Parathyroid adenoma (tissue), 2 donors: ENCODE data around the gene MBD6.
A peak's percentile ranks its signal among the peaks of the same experiment; 100 is the strongest.

Source experiments
- H2AFZ ChIP-seq: fragments of 300-600 bp; sonication (generic); one replicate; pipeline ENCODE4 v1.7.0; 2017; ENCODE audit warnings: antibody characterized with exemption, mild to moderate bottlenecking
- H3K27ac ChIP-seq: fragments of 300-600 bp; sonication (generic); one replicate; pipeline ENCODE4 v1.7.0; 2017
- H3K27me3 ChIP-seq: fragments of 300-600 bp; sonication (generic); one replicate; pipeline ENCODE4 v1.7.0; 2017; ENCODE audit warnings: low read length; ENCODE audit not compliant: control insufficient read depth, insufficient read depth
- H3K36me3 ChIP-seq: fragments of 300-600 bp; sonication (generic); one replicate; pipeline ENCODE4 v1.7.0; 2017; ENCODE audit warnings: low read length; ENCODE audit not compliant: control insufficient read depth, insufficient read depth
- H3K4me1 ChIP-seq: fragments of 300-600 bp; sonication (generic); one replicate; pipeline ENCODE4 v1.7.0; 2017; ENCODE audit warnings: control low read depth
- H3K4me2 ChIP-seq: fragments of 300-600 bp; sonication (generic); one replicate; pipeline ENCODE4 v1.7.0; 2017; ENCODE audit warnings: low read length
- H3K4me3 ChIP-seq: fragments of 300-600 bp; sonication (generic); one replicate; pipeline ENCODE4 v1.7.0; 2017; ENCODE audit warnings: low read depth, low read length
- H3K79me2 ChIP-seq: fragments of 300-600 bp; sonication (generic); one replicate; pipeline ENCODE4 v1.7.0; 2017; ENCODE audit warnings: control low read depth
- H3K9ac ChIP-seq: fragments of 300-600 bp; sonication (generic); one replicate; pipeline ENCODE4 v1.7.0; 2017; ENCODE audit warnings: mild to moderate bottlenecking
- H3K9me3 ChIP-seq: fragments of 300-600 bp; sonication (generic); one replicate; pipeline ENCODE4 v1.7.0; 2017; ENCODE audit warnings: low read length; ENCODE audit not compliant: control insufficient read depth
- TF ChIP-seq, protein P1 (sequence below): fragments of 300-600 bp; sonication (generic); IDR thresholded peaks from one replicate; pipeline ENCODE4 v1.7.0; 2017; ENCODE audit warnings: antibody characterized with exemption, mild to moderate bottlenecking
- donor health status: primary hyperparathyroidism.

Gene MBD6

DNA sequence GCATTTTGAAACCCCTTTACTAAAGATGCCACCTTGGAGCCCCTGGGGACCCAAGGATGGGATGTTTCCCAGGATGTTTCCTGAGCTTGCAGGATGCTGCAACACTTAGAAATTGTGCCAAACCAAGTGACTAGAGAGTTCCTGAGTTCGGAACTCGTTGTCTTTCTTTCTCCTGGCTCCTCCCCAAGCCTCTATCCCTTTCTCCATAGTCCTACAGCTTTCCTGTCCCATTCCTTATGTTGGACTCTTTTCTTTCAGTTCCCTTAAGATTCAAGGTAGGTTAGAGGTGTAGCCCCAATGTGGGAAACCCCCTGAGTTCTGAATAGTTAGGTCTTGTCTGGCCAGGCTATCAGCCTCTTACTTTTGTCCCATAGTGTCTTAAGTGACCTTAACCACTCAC, 25.9 kb downstream of the MBD6 start:
- TF ChIP-seq, protein P1, sequence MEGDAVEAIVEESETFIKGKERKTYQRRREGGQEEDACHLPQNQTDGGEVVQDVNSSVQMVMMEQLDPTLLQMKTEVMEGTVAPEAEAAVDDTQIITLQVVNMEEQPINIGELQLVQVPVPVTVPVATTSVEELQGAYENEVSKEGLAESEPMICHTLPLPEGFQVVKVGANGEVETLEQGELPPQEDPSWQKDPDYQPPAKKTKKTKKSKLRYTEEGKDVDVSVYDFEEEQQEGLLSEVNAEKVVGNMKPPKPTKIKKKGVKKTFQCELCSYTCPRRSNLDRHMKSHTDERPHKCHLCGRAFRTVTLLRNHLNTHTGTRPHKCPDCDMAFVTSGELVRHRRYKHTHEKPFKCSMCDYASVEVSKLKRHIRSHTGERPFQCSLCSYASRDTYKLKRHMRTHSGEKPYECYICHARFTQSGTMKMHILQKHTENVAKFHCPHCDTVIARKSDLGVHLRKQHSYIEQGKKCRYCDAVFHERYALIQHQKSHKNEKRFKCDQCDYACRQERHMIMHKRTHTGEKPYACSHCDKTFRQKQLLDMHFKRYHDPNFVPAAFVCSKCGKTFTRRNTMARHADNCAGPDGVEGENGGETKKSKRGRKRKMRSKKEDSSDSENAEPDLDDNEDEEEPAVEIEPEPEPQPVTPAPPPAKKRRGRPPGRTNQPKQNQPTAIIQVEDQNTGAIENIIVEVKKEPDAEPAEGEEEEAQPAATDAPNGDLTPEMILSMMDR: no peak
- no peak overlapping the region for H3K27ac ChIP-seq
- H3K9me3 ChIP-seq: no peaks in the 10 kb centered on the region
- peaks cover 19% of the 10 kb centered on the region for H3K79me2 ChIP-seq
- no peak overlapping the region for H3K9ac ChIP-seq
- H3K4me1 ChIP-seq: peaks cover 13% of the 10 kb centered on the region
- no peak overlapping the region for H3K4me3 ChIP-seq
- no peak overlapping the region for H3K4me2 ChIP-seq
- no peak overlapping the region for H2AFZ ChIP-seq
- no peaks in the 10 kb centered on the region for H3K27me3 ChIP-seq
- H3K36me3 ChIP-seq: no peaks in the 10 kb centered on the region

DNA sequence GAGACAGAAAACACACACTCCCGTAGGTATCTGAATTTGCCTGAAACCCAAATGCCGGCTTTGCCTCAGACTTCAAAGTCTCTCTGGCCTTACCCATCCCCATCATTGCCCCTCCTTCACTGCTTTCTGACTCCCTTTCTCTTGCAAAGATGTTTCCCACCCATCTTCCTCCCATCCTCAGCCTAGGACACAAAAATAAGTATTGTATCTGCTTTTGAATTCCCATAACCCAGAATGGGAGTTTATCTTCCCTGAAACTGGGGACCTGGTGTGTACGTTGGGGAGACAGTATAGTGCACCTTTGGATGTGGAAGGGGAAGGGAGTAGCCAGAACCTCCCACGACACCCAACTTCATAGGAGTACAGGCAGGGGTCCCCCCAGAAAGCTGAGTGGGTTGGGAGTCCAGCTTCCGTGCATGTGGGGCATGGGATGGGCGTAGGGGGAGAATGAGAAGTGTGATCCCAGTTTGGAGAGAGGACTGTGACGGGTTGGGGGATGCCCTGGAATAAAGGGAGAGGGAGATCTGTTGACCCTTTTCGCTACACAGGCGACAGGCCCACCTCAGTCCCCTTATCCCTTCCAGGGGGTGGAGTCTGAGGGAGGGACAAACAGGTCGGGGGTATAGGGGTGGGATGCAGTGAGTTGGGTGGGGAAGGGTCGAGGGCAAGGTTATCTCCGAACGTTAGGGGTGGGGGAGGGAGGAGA, 26.7 kb downstream of the MBD6 start:
- Histone ChIP-seq H3K79me2 (peaks cover 19% of the 10 kb centered on the region), H3K27me3 (no peaks in the 10 kb centered on the region), H2AFZ (peak overlapping the region; percentile 96), H3K27ac (no peak overlapping the region), H3K9ac (no peak overlapping the region), H3K4me1 (peaks cover 13% of the 10 kb centered on the region), H3K4me3 (peak overlapping the region; percentile 64), H3K9me3 (no peaks in the 10 kb centered on the region), H3K36me3 (no peaks in the 10 kb centered on the region), H3K4me2 (peak overlapping the region; percentile 88)
- TF ChIP-seq, protein P1: no peak

DNA sequence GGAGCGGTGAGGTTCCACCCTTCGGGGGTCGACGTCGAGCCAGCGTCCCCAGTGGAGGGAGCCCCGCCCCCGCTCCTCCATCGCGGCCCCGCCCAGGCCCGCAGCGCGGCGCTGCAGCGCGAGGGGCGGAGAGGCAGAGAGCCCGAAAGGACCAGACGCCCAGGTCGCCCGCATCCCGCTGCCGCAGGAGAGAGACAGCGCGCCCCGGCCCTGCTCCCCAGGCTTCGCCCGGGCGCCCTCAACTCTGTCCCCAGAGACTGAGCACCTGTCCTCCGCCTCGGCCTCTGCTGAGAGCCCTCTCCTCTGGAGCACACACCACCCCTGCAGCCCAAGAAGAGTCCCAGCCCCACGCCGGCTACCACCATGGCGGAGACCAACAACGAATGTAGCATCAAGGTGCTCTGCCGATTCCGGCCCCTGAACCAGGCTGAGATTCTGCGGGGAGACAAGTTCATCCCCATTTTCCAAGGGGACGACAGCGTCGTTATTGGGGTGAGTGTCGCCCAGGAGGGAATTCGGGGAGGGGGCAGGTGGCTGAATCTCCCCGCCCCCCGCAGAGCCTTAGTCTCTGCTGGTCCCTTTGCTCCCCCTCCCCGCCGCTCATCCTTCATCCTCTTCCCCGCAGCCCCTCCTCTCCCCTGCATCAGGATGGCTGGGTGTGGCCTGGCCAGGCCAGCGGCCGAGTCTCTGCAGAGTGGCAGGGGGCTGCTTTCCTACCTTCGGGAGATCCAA, 27.5 kb downstream of the MBD6 start, which contains the start of gene KIF5A:
Gene KIF5A (plus strand): TSS at position 136 of the 732 bp plus-strand sequence. CDS start 228 bp downstream, at position 364.
- peak within 1 kb of the TSS; percentile 64 for H3K4me3 ChIP-seq
- H3K4me1 ChIP-seq: peaks cover 13% of the 10 kb centered on the region
- no peaks in the 10 kb centered on the region for H3K36me3 ChIP-seq
- no peaks in the 10 kb centered on the region for H3K9me3 ChIP-seq
- no peak within 1 kb of the TSS for H3K9ac ChIP-seq
- H3K4me2 ChIP-seq: peak within 1 kb of the TSS; percentile 88
- TF ChIP-seq, protein P1: peak; percentile 40
- peak within 1 kb of the TSS; percentile 96 for H2AFZ ChIP-seq
- H3K27me3 ChIP-seq: no peaks in the 10 kb centered on the region
- peak within 1 kb of the TSS; percentile 8 for H3K27ac ChIP-seq
- H3K79me2 ChIP-seq: peaks cover 17% of the 10 kb centered on the region

DNA sequence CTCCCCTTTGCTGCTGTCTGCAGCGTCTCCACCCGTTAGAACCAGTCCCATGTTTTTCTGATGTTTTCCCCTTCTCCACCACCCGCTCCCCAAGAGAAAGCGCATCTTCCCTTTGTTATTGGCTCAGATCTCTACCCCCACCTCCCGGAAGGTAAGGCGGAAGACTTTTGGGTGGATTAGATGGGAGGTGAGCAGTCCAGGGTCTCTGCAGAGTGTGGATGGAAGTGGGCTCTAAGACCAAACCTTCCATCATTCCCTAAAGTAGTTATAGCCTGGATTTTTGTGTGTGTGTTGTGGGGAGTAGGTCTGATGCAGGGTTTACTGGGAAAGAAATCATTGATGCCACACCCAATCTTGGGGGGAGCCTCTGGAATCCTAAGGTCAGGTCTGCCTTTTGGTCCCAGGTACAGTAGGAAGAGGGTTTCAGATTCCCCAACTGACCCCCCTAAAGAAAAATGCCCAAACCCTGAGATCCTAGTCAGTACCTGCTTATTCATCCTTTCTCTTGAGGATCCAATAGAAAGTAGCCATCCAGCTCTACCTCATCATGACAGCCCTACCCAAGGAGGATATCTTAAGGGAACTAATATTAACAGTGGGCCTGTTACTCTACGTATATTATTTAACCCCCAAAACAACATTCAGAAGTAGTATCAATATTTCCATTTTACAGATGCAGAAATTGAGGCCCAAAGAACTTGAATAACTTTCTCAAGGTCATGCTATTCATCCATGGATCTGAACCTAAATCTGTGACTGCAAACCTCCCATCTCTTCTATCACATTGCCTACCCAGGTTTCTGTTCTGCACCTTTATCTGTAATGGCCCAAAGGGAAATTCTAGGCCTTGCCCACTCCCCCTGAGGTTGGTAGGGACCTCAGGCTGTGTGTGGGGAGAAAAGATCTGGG, 28.3 kb downstream of the MBD6 start:
- no peak overlapping the region for H3K4me3 ChIP-seq

More for the DNA sequence above, 28.3 kb downstream of the MBD6 start:
- Histone ChIP-seq H2AFZ (peak overlapping the region; percentile 96), H3K36me3 (no peaks in the 10 kb centered on the region), H3K4me2 (peak overlapping the region; percentile 88), H3K9ac (no peak overlapping the region), H3K9me3 (no peaks in the 10 kb centered on the region), H3K27ac (peak overlapping the region; percentile 2), H3K27me3 (no peaks in the 10 kb centered on the region), H3K79me2 (peaks cover 14% of the 10 kb centered on the region), H3K4me1 (peaks cover 7% of the 10 kb centered on the region)
- TF ChIP-seq, protein P1: no peak
